ENCODE results near the gene KCTD18.

DNA sequence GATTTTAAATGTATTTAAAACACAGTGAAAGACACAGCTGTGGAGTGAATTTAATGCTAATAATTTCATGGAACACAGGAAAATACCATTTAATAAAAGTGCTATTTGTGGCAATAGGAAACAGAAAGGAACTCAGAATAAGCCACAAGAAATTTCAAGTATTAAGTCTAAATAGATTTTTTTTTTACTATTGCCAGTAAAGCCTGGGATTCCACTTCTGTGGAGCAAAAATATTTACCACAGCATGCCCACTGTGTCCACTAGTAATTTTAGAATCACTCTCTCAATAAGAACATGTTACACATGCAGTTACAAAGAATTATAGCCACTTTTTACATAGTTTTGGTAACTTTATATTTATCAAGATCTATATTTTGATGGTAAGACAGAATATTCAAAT is 17.2 kb downstream of the KCTD18 start:
- TF ChIP-seq, protein P1, sequence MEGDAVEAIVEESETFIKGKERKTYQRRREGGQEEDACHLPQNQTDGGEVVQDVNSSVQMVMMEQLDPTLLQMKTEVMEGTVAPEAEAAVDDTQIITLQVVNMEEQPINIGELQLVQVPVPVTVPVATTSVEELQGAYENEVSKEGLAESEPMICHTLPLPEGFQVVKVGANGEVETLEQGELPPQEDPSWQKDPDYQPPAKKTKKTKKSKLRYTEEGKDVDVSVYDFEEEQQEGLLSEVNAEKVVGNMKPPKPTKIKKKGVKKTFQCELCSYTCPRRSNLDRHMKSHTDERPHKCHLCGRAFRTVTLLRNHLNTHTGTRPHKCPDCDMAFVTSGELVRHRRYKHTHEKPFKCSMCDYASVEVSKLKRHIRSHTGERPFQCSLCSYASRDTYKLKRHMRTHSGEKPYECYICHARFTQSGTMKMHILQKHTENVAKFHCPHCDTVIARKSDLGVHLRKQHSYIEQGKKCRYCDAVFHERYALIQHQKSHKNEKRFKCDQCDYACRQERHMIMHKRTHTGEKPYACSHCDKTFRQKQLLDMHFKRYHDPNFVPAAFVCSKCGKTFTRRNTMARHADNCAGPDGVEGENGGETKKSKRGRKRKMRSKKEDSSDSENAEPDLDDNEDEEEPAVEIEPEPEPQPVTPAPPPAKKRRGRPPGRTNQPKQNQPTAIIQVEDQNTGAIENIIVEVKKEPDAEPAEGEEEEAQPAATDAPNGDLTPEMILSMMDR (conservative IDR thresholded peaks at IDR 0.05; ENCODE audit: low read depth, low read length): no peak
- no peak for TF ChIP-seq EZH2phosphoT487 (IDR thresholded peaks at IDR 0.05; ENCODE audit: borderline replicate concordance, low read length)

Data from PC-3 (cell line).